Cardiac fibroblast (primary cell): ENCODE measurements around the gene KCTD20.

Experiments
- DNase-seq, 2 donors: peaks; one replicate each; pipeline versions ENCODE4 v3.0.0 to v3.0.0-alpha.2; 2010; ENCODE audit warnings: low read depth in 2 of 2
- H3K4me3 ChIP-seq, 2 donors: replicated peaks in 1 of 2; 1 replicate in 1 of 2; 2 replicates in 1 of 2; pipeline ENCODE4 v1.5.1; 2011; ENCODE audit warnings: low read depth in 2 of 2, low read length in 2 of 2, mild to moderate bottlenecking in 2 of 2, moderate library complexity in 1 of 2
- CTCF ChIP-seq: IDR thresholded peaks from one replicate; pipeline ENCODE4 v1.5.1; 2011; ENCODE audit warnings: low read depth, mild to moderate bottlenecking, low read length, inconsistent platforms

The KCTD20 gene

DNA sequence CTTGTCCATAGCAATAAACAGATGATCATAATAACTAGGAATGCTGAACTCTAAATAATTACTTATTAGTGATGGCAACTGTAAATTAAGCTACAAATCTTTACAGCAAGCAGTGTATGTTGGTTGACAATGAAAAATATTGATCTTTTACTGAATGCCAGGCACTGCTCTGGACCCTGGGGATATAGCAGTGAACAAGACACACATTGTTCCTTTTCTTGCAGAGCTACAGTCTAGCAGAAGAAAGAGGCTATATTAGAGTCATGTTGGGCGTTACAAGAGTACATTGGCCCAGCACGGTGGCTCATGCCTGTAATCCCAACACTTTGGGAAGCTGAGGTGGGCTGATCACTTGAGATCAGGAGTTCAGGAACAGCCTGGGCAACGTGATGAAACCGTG is 11.6 kb upstream of the KCTD20 start:
- no peak for DNase-seq
- no peak for TF ChIP-seq CTCF
- no peak overlapping the region for H3K4me3 ChIP-seq

DNA sequence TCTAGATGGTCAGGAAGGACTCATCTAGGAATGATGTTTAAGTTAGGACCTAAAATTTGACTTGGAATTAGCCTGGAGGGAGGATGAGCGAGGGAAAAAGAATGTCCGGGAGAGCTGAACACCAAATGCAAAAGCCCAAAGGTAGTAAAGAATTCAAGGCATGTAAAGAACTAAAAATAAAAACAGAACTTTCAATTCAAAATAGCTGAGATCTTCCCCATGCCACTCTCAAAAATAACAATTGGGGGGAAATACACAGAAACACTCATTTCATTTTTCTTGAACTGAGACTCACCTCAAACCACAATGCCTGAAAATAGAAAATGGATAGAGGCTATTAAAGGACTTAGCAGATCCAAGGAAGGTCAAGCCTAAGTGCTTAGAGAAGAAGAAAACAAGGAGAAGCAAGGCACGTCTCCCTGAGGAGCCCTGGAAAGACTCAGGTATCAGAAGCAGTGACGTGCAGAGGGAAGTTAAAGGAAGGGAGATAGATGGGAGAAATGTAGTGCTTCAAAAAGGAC is 10.6 kb upstream of the KCTD20 start:
- no peak for TF ChIP-seq CTCF
- no peak overlapping the region for H3K4me3 ChIP-seq
- peak; percentile 35 to 58 for DNase-seq

DNA sequence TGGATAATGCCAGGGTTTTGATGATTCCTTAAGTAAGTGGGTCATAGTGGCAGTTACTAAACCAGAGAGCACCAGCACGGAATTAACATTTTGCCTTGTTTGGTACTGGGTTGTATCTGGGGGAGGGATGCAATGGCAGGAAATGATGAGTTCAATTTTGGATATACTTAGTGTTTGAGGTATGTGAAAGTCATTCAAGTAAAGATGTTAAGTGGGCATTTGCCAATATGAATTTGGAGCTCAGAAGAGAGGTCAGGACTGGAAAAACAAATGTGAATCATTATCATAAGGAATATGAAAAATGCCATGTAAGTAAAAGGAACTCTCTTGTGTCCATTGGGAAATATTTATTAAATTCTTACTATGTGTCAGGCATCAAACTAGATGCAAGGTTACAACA is 6.3 kb upstream of the KCTD20 start:
- TF ChIP-seq CTCF: no peak
- DNase-seq: peak; percentile 81 to 88
- no peak overlapping the region for H3K4me3 ChIP-seq

- peak; percentile 100 for DNase-seq
- H3K4me3 ChIP-seq: no peak overlapping the region
- no peak for TF ChIP-seq CTCF
These were observed 1.4 kb upstream of the KCTD20 start for GRCh38 chr6:36441307-36441894.

DNA sequence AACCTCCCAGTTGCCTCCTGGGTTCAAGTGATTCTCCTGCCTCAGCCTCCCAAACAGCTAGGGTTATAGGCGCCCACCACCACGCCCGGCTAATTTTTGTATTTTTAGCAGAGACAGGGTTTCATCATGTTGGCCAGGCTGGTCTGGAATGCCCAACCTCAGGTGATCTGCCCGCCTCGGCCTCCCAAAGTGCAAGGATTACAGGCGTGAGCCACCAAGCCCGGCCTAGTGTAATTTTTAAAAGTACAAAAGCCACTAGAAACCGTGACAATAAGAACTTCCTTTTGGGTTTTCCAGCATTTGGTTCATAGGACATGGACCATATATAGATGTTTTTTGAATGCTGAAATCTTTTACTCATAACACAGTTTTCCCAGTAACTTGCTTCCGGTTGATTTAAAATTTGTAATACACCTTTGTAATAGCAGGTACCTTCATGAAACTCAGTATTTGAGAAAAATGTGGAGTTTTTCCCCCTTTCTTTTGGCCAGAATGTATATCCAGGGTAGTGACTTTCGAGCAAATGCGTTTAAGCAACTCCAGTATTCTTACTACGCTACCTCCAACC is 613 bp upstream of the KCTD20 start:
- peak overlapping the region; percentile 88 to 92 for H3K4me3 ChIP-seq
- no peak for TF ChIP-seq CTCF
- no peak for DNase-seq

- H3K4me3 ChIP-seq: peak overlapping the region; percentile 88 to 92
These were observed 950 bp downstream of the KCTD20 start for GRCh38 chr6:36443471-36444428.

More at GRCh38 chr6:36443471-36444428, 950 bp downstream of the KCTD20 start:
- TF ChIP-seq CTCF: peak; percentile 10
- DNase-seq: peak; percentile 37 to 39
